GM12891 (cell line): ENCODE results near the gene TCF12.

ENCODE experiments used
- PAX5 ChIP-seq: IDR thresholded peaks from 2 replicates; pipeline ENCODE4 v1.6.1; 2011; ENCODE audit warnings: low read length, moderate library complexity, mild to moderate bottlenecking; ENCODE audit not compliant: insufficient read depth, severe bottlenecking
- POLR2A ChIP-seq: IDR thresholded peaks from 2 replicates; pipeline ENCODE4 v1.6.1; 2011; ENCODE audit warnings: low read depth, low read length, control low read depth
- POLR2AphosphoS5 ChIP-seq: IDR thresholded peaks from 2 replicates; pipeline ENCODE4 v1.6.1; 2011; ENCODE audit warnings: low read depth, low read length, control low read depth
- TAF1 ChIP-seq: IDR thresholded peaks from 2 replicates; pipeline ENCODE4 v1.6.1; 2011; ENCODE audit warnings: low read depth, low read length, control low read depth

- TF ChIP-seq POLR2A (no peak), POLR2AphosphoS5 (no peak), PAX5 (no peak), TAF1 (no peak)
Observed at GRCh38 chr15:57134851-57135250, 216.4 kb downstream of the TCF12 start.
